ENCODE measurements around the gene LRRC75B. TPM values are rescaled to one million over a fixed set of nuclear protein-coding genes. Genes with fewer than 3 reads are reported as not detected.

Gene LRRC75B
- total and polyA plus RNA-seq, 9 of the 15 experiments (the other 6 are each of a cell fraction or from before 2014, with no cell fraction given) = 0.10 to 2.8 (median 1.0) TPM; not detected in 1

- no peak for FAIRE-seq
- POLR2A ChIA-PET = interaction anchor here (1.1 kb wide), 1 partner anchor 10 kb away, joined by 3 read pairs; no protein-coding TSS in a partner anchor
- H2AFZ ChIP-seq (ENCODE audit: low read depth, low read length) = no peak overlapping the region
- TF ChIP-seq POU5F1 (IDR thresholded peaks at IDR 0.05; ENCODE audit: borderline replicate concordance, low read depth, low read length, partially characterized antibody) (no peak), DEAF1 (CRISPR knock-in tag; IDR thresholded peaks at IDR 0.05) (no peak), ZNF175 (CRISPR knock-in tag; IDR thresholded peaks at IDR 0.05; ENCODE audit: low read depth) (no peak), ATF7 (IDR thresholded peaks at IDR 0.05) (no peak), STAT6 (CRISPR knock-in tag; IDR thresholded peaks at IDR 0.05) (no peak), NR2F6 (CRISPR knock-in tag; IDR thresholded peaks at IDR 0.05) (no peak), CAMTA2 (CRISPR knock-in tag; conservative IDR thresholded peaks at IDR 0.05) (no peak), ARHGAP35 (IDR thresholded peaks at IDR 0.05; ENCODE audit: partially characterized antibody) (no peak), ZFP36 (IDR thresholded peaks at IDR 0.05; ENCODE audit: low read depth, low read length, partially characterized antibody) (no peak), ZBTB9 (CRISPR knock-in tag; IDR thresholded peaks at IDR 0.05) (no peak), SFPQ (IDR thresholded peaks at IDR 0.05; ENCODE audit: low read depth, low read length) (no peak), ZNF444 (CRISPR knock-in tag; IDR thresholded peaks at IDR 0.05) (no peak), ZNF764 (CRISPR knock-in tag; IDR thresholded peaks at IDR 0.05; ENCODE audit: low read depth) (no peak)
Observed at GRCh38 chr22:24585927-24586546, 6.8 kb downstream of the LRRC75B start.

More at GRCh38 chr22:24585927-24586546, 6.8 kb downstream of the LRRC75B start:
- intact Hi-C loops (cut with micrococcal nuclease) = no loop called here
- ATAC-seq (no peak), DNase-seq (ENCODE audit: extremely low read depth in 1 of 4, low spot score in 3 of 4) (no peak)
- in situ Hi-C loops (cut with MboI) = no loop called here
- Histone ChIP-seq H4K20me1 (replicated peaks; ENCODE audit: control insufficient read depth, insufficient read depth, low read length) (no peaks in the 10 kb centered on the region), H3K9me3 (replicated peaks; ENCODE audit: control insufficient read depth, insufficient read depth, low read depth, low read length) (no peaks in the 10 kb centered on the region), H3K4me3 (no peak overlapping the region), H3K27me3 (ENCODE audit: control insufficient read depth in 2 of 2, insufficient read depth in 2 of 2, low read length in 2 of 2) (no peaks in the 10 kb centered on the region), H3K9me1 (ENCODE audit: control insufficient read depth, insufficient read depth, low read length) (no peaks in the 10 kb centered on the region), H3K27ac (ENCODE audit: extremely low read depth, low read depth, low read length) (no peak overlapping the region), H3K36me3 (ENCODE audit: control insufficient read depth, insufficient read depth, low read length) (no peaks in the 10 kb centered on the region), H3K9ac (ENCODE audit: insufficient read depth in 1 of 2, low read depth in 2 of 2, low read length in 2 of 2) (no peak overlapping the region; a peak in 1 of 4 replicates), H3K79me2 (ENCODE audit: control insufficient read depth, insufficient read depth, low read length) (no peaks in the 10 kb centered on the region), H3K4me1 (replicated peaks in 1 of 2; ENCODE audit: control insufficient read depth in 2 of 2, insufficient read depth in 2 of 2, low read length in 2 of 2) (peaks cover 0 to 17% of the 10 kb centered on the region in 2 experiments; a peak in 1 of 5 replicates), H3K4me2 (ENCODE audit: insufficient read depth, low read length) (no peak overlapping the region)
- no TSS peak for BruUV-seq (replicated peaks)
- CTCF ChIA-PET (ENCODE audit: low intra/inter-chr PET ratio) = no interaction called here
- 68% methylated on average over 17 of the region's 24 CpGs for WGBS (ENCODE audit: insufficient coverage, low coverage, missing lambda C conversion rate)
